Brain microvascular endothelial cell (primary cell): ENCODE results near the gene CADPS.

Experiments used
- DNase-seq: peaks from one replicate; pipeline ENCODE4 v3.0.0-alpha.2; 2020
- H3K27ac ChIP-seq: fragments of 250-450 bp; sonication (Bioruptor Pico); 2 replicates; pipeline ENCODE4 v1.5.1; 2020; ENCODE audit warnings: mild to moderate bottlenecking, moderate library complexity
- H3K27me3 ChIP-seq: fragments of 250-450 bp; sonication (Bioruptor Pico); replicated peaks from 2 replicates; pipeline ENCODE4 v1.5.1; 2020; ENCODE audit warnings: mild to moderate bottlenecking
- H3K36me3 ChIP-seq: fragments of 250-450 bp; sonication (Bioruptor Pico); replicated peaks from 2 replicates; pipeline ENCODE4 v1.5.1; 2020; ENCODE audit warnings: mild to moderate bottlenecking
- H3K4me3 ChIP-seq: 2 replicates; pipeline ENCODE4 v1.5.1; 2011; ENCODE audit warnings: low read depth, mild to moderate bottlenecking, control low read depth, low read length, moderate library complexity
- in situ Hi-C: cut with HindIII; loops from 2 replicates; pipeline ENCODE4 v1.10.0; 2017; ENCODE audit warnings: low sequenced_read_pairs, low pct_ligation_motif_present
- TF ChIP-seq, protein P1 (sequence below): IDR thresholded peaks from 2 replicates; pipeline ENCODE4 v1.5.1; 2011; ENCODE audit warnings: low read depth, mild to moderate bottlenecking, moderate library complexity, low read length, control low read depth, inconsistent platforms; ENCODE audit errors: missing control alignments

CADPS gene

DNA sequence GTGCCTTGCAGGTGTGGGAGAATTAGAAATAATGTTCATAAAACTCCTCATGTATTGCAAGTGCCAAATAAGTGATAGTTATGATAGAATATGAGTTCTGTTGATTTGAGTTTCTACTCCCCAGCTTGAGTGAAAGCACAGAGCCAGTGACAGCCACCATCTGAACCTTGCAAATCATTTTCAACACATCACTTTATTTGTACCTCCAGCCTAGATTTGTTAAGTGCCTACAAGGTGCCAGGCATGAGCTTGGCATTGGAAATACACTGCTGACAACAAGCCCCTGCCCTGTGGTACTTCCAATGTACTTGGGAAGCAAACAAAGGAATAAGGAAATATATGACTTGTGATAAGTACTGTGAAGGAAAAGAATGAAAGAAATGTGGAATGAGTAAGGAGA is 518.9 kb downstream of the CADPS start:
- Histone ChIP-seq H3K4me3 (no peak overlapping the region), H3K27me3 (no peaks in the 10 kb centered on the region), H3K36me3 (no peaks in the 10 kb centered on the region), H3K27ac (no peak overlapping the region)
- in situ Hi-C loops: no loop called here
- DNase-seq: no peak
- TF ChIP-seq, protein P1, sequence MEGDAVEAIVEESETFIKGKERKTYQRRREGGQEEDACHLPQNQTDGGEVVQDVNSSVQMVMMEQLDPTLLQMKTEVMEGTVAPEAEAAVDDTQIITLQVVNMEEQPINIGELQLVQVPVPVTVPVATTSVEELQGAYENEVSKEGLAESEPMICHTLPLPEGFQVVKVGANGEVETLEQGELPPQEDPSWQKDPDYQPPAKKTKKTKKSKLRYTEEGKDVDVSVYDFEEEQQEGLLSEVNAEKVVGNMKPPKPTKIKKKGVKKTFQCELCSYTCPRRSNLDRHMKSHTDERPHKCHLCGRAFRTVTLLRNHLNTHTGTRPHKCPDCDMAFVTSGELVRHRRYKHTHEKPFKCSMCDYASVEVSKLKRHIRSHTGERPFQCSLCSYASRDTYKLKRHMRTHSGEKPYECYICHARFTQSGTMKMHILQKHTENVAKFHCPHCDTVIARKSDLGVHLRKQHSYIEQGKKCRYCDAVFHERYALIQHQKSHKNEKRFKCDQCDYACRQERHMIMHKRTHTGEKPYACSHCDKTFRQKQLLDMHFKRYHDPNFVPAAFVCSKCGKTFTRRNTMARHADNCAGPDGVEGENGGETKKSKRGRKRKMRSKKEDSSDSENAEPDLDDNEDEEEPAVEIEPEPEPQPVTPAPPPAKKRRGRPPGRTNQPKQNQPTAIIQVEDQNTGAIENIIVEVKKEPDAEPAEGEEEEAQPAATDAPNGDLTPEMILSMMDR: no peak

DNA sequence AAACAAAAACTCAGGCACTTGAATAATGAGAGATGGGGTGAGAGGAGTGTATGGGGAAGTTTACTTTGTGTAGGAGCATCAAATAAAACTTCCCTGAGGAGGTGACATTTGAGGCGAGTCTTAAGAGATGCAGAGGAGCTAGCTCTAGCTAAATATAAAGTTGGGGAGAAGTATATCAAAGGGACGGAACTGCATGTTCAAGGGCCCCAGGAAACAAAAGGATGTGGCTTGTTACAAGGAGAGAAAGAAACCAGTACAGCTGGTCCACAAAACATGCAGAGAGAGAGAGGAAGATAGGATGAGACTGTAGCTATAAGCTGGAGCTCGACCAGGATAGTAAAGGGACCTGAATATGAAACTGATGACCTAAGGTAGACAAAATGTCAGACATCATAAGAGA is 519.5 kb downstream of the CADPS start:
- H3K36me3 ChIP-seq: no peaks in the 10 kb centered on the region
- H3K4me3 ChIP-seq: no peak overlapping the region
- in situ Hi-C loops: no loop called here
- DNase-seq: no peak
- TF ChIP-seq, protein P1: no peak
- no peak overlapping the region for H3K27ac ChIP-seq
- H3K27me3 ChIP-seq: no peaks in the 10 kb centered on the region
